Thoracic aorta endothelial cell (primary cell): ENCODE measurements around the gene FBXL7. TPM values are rescaled to one million over a fixed set of nuclear protein-coding genes. Genes with fewer than 3 reads are reported as not detected.

Experiments
- small RNA-seq: library from RNA; depleted of rRNA; stranded (forward); fragments of <200 nt; gene quantifications from one replicate; pipeline ENCODE3, GENCODE V24; 2012
- total RNA-seq: library from RNA; depleted of rRNA; stranded (reverse); fragments of >200 nt; gene quantifications from 2 replicates; pipeline ENCODE4 v1.2.3, GENCODE V29; 2012

Gene FBXL7
- 14.4 and 26.1 TPM in 2 replicates for total RNA-seq

GRCh38 chr5:15499528-15500324 is at the start of gene FBXL7:
Gene FBXL7 (plus strand): TSS chr5:15500180.

Small RNAs within 50 kb of the gene (small RNA-seq; reads per million reads assigned to genes)
- 47.0 reads per million, percentile 97 among the genes with 10 or more reads in this experiment for gene MIR887
